Embryonic facial prominence (tissue), 1 donor: Measurements from ENCODE around the gene UBA6.
"Not testable (repeated sequence)": the region's sequence is repeated elsewhere in the genome, so short reads cannot be mapped to it uniquely, and the experiment has no call there.

ENCODE experiments used
- DNase-seq: peaks from one replicate; pipeline ENCODE4 v3.0.0-alpha.2; 2016; ENCODE audit errors: extremely low spot score

UBA6 gene

GRCh38 chr4:67713529-67714247 is 12.7 kb upstream of the UBA6 start:
- DNase-seq, result no peak

- no peak for DNase-seq
Observed at GRCh38 chr4:67712650-67713528, 11.9 kb upstream of the UBA6 start.

DNA sequence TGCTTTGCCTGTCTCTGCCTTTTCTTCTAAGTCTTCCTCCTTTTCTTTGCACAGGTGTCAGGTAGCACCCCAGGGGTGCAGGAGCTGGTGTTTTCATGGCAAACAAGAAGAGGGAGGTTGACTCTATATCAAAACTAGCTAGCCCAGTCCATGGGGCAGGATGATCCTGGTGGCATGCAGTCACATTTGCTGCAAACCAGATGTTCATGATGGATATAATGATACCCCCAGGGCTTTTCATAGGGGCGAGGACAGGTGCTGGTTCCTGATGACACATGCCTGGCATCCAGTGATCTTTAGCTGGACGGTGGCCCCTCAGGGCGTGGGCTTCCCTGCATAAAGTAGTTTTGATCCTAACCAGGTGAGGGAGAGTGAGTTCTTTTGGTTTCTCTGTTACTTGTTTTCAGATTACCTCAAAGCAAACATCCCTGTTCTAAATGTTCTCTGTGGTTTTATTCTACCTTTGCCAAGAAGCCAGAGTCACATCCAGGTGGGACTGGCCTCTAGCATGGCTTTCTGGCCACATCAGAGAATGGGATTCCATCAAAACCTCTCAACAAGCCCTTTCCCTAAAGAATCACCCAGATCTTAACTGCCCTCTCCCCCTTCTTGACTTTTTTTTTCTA is 11.2 kb upstream of the UBA6 start:
- no peak for DNase-seq

GRCh38 chr4:67706682-67707081 is 5.7 kb upstream of the UBA6 start:
- DNase-seq, result not testable (repeated sequence)

DNA sequence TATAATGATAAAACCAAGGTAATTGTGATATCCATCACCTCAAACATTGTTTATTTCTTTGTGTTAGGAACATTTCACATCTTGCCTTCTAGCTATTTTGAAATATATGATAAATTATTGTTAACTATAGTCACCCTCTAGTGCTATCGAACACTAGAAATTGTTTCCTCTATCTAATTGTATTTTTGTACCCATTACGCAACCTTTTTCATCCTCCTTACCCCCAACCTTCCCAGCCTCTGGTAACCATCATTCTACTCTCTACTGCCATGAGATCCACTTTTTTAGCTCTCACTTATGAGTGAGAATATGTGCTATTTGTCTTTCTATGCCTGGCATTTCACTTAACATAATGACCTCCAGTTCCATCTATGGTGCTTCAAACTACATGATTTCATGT is 3.9 kb upstream of the UBA6 start:
- DNase-seq, result no peak

DNA sequence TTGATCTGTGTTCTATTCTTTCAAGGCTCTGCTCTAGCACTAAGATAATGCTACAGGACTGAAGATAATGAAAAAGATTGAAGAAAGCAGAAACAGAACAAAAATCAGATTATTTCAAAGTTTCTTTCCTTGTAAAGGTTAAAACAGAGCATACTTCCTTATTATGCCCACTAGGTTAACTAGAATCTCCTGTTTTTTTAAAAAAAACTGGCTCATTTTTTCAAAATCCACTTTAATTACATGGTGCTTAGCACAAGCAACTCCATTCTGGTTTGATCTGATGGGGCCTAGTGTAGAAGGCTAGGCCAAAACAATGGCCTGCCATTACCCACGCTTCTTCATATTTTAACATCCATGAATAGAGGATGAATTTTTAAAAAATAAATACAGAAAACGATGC is 1.2 kb upstream of the UBA6 start:
- no peak for DNase-seq

DNA sequence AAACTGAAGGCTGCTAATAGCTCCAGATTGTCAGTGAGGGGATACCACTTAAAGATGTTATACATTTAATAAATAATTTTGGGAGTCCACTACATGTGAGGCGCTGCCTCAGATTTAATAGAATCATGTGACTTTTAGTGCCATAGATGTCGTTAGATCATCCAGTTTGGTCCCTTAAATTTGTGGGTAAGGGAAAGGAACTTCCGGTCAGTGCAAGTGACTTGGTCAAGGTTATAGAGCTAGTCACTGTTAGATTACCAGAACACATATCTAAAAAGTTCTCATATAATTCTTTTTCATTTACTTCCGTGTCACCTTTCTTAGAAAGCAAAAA is 529 bp upstream of the UBA6 start:
- DNase-seq, result no peak

- no peak for DNase-seq
Observed at GRCh38 chr4:67700116-67700737, 728 bp downstream of the UBA6 start.

DNA sequence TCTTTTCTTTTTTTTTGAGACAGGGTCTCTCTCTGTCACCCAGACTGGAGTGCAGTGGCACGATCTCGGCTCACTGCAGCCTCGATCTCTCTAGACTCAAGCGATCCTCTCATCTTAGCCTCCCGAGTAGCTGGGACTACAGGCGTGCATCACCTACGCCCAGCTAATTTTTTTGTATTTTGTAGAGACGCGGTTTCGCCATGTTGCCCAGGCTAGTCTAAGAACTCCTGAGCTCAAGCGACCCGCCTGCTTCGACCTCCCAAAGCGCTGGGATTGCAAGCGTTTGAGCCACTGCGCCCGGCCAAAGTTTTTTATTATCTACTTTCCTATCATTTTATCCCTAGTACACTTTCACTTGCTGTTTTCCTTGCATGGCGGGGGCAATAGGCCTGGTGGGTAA is 1.4 kb downstream of the UBA6 start:
- no peak for DNase-seq

- no peak for DNase-seq
Observed at GRCh38 chr4:67697860-67698687, 2.9 kb downstream of the UBA6 start.

GRCh38 chr4:67696061-67696460 is 4.9 kb downstream of the UBA6 start:
- DNase-seq, result no peak

GRCh38 chr4:67694662-67695061 is 6.3 kb downstream of the UBA6 start:
- DNase-seq, result no peak

GRCh38 chr4:67691328-67691727 is 9.6 kb downstream of the UBA6 start:
- no peak for DNase-seq

DNA sequence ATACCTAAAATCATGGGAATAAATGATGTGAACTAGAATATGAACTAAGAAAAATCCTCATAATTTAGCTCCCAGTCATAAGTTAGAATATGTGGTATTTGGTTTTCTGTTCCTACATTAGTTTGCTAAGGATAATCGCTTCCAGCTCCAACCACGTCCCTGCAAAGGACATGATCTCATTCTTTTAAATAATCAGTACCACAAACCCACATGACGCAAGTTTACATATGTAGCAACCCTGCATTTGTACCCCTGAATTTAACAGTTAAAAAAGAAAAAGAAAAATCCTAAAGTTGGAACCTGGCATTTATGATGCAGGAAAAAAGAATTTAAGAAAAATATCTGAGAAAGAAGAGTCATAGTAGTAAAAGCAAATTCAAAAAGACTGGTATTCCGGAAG is 13.3 kb downstream of the UBA6 start:
- DNase-seq, result no peak

DNA sequence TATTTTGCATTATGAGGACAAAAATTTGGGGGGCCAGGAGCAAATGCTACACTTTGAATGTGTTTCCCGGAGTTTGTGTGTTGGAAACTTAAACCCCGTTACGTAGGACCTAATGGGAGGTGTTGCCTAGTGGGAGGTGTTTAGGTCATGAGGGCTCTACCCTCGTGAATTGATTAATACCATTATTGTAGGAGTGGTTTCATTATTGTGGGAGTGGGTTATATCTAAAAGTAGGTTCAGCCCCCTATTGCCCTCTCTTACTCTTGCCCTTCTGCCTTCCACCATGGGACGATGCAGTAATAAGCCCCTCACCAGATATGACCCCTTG is 15.5 kb downstream of the UBA6 start:
- no peak for DNase-seq

GRCh38 chr4:67684839-67685531 is 16.0 kb downstream of the UBA6 start:
- no peak for DNase-seq

DNA sequence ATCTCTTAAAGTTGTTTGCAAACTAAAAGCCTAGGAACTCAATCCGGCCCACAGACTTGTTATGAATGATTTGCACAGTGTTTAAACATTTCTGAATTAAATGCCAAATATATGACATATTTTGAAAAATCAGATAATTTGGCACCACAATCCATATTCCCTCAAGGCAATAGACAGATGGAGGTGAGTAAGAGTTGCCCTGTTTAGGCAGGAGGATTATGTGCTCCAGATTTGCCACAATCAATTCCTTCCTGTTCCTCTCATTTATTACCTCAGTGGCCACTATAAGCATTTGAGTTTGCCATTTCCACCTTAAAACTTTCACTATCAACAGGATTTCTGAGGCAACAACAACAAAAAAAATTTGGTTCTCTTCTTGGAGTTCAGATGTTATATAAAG is 18.7 kb downstream of the UBA6 start:
- DNase-seq, result no peak

DNA sequence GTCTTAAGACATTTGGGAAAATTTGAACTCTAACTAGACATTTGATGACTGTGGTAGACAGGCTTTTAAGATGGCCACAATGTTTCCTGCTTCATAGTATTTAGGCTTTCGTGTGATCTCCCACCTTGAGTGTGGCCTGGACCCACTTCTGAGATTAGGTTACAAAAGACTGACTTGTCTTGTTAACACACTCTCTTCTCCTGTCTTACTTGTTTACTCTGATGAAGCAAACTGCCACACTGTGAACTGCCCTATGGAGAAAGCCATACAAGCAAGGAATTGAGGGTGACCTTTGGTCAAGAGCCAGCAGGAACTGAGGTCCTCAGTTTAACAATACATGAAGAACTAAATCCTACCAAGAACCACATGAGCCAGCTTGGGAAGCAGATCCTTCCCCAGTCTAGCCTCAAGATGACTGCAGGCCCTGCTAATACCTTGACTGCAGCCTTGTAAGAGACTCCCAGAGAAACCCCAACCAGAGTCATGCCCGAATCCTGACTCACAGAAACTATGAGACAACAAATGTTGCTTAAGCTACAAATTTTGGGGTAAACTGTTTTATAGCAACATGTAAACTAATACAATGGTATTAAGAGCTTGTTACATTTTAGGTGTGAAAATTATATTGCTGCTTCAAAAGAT is 20.3 kb downstream of the UBA6 start:
- no peak for DNase-seq

GRCh38 chr4:67678612-67679011 is 22.3 kb downstream of the UBA6 start:
- DNase-seq, result no peak

- no peak for DNase-seq
Observed at GRCh38 chr4:67674098-67674497, 26.9 kb downstream of the UBA6 start.

DNA sequence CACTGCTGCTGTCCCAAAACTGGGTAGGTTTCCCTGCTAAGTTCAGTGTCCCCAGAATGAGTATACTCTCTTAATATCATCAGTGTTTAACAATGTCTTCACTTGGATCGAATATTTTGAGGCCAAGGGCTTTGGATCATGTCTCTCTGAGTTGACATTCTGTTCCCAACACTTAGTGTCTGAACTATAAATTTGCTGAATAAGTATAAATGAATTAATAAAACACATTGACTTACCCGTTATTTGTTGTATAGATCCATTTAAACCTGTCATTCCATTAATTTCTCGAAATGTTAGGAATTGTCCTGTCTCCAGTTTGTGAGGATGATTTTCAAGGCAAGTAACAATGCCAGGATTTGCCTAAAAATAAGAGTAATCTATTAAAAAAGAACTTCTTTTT is 32.6 kb downstream of the UBA6 start:
- no peak for DNase-seq
